ENCODE results near the gene PDLIM3. TPM values are rescaled to one million over a fixed set of nuclear protein-coding genes. Genes with fewer than 3 reads are reported as not detected.

Gene PDLIM3
- total and polyA plus RNA-seq, 2 of the 4 experiments (the other 2 are of a cell fraction), result 6.4 to 11.7 TPM

GRCh38 chr4:185567381-185568376 lies 32.4 kb upstream of the PDLIM3 start:
- Histone ChIP-seq H3K4me2 (ENCODE audit: low read depth, low read length) (peak overlapping the region; percentile 85), H3K23ac (ENCODE audit: low read depth, low read length) (peak overlapping the region; percentile 59), H3K4me1 (ENCODE audit: control insufficient read depth, insufficient read depth, low read length) (peaks cover 10% of the 10 kb centered on the region), H3K56ac (ENCODE audit: extremely low read depth, insufficient read depth, low read length) (peak overlapping the region; percentile 14; the same call in 1 of the 2 replicates), H2BK20ac (ENCODE audit: low read depth, low read length) (peak overlapping the region; percentile 64), H3K27ac (ENCODE audit: insufficient read depth, low read length) (peak overlapping the region; percentile 77; the same call in 1 of the 2 replicates), H2BK15ac (ENCODE audit: low read depth, low read length) (peak overlapping the region; percentile 74; the same call in 1 of the 3 replicates), H2AK5ac (ENCODE audit: low read depth, low read length) (no peak overlapping the region; the same call in 1 of the 2 replicates), H3K9me3 (ENCODE audit: control insufficient read depth, insufficient read depth, low read length) (no peaks in the 10 kb centered on the region), H4K5ac (ENCODE audit: low read depth, low read length) (peak overlapping the region; percentile 54), H3K9ac (ENCODE audit: low read depth, low read length) (peak overlapping the region; percentile 1; the same call in 1 of the 2 replicates), H3K4me3 (ENCODE audit: insufficient read depth, low read depth, low read length) (no peak overlapping the region), H3K14ac (replicated peaks; ENCODE audit: low read depth, low read length) (peak overlapping the region; percentile 16), H2BK120ac (ENCODE audit: low read depth, low read length) (peak overlapping the region; percentile 71), H2AFZ (replicated peaks; ENCODE audit: low read length, poor library complexity) (peak overlapping the region; percentile 82), H3K4ac (ENCODE audit: low read depth, low read length) (peak overlapping the region; percentile 63), H2BK5ac (ENCODE audit: low read depth, low read length, poor library complexity, severe bottlenecking) (peak overlapping the region; percentile 26), H3K18ac (ENCODE audit: low read depth, low read length) (peak overlapping the region; percentile 78), H4K8ac (ENCODE audit: low read depth in 2 of 2, low read length in 2 of 2) (peak overlapping the region; percentile 32 to 54; a peak in 2 of 4 replicates), H3K79me1 (ENCODE audit: low read depth in 1 of 2, low read length in 2 of 2) (no peaks in the 10 kb centered on the region), H4K91ac (ENCODE audit: insufficient read depth, low read depth, low read length) (peak overlapping the region; percentile 27), H2AK9ac (replicated peaks; ENCODE audit: low read depth, low read length, poor library complexity) (no peak overlapping the region), H3K27me3 (ENCODE audit: control insufficient read depth, insufficient read depth, low read length) (no peaks in the 10 kb centered on the region), H3K36me3 (ENCODE audit: control insufficient read depth, insufficient read depth, low read length) (no peaks in the 10 kb centered on the region), H4K20me1 (ENCODE audit: insufficient read depth, low read length) (no peaks in the 10 kb centered on the region), H3K9me1 (ENCODE audit: insufficient read depth, low read length) (peaks cover 4% of the 10 kb centered on the region)
- dilution Hi-C loops (cut with HindIII; ENCODE audit: low sequenced_read_pairs, unreplicated experiment), result no loop called here
- ChIA-PET POLR2A (ENCODE audit: unreplicated experiment) (no interaction called here), CTCF (no interaction called here)
- in situ Hi-C loops (cut with MboI; ENCODE audit: low sequenced_read_pairs), result no loop called here
- TF ChIP-seq CEBPB (IDR thresholded peaks at IDR 0.05; ENCODE audit: low read depth, low read length), result peak; percentile 30; the same call in 1 of the 2 replicates
- TF ChIP-seq, protein P1, sequence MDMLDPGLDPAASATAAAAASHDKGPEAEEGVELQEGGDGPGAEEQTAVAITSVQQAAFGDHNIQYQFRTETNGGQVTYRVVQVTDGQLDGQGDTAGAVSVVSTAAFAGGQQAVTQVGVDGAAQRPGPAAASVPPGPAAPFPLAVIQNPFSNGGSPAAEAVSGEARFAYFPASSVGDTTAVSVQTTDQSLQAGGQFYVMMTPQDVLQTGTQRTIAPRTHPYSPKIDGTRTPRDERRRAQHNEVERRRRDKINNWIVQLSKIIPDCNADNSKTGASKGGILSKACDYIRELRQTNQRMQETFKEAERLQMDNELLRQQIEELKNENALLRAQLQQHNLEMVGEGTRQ (IDR thresholded peaks at IDR 0.05; ENCODE audit: low read depth, low read length), result peak; percentile 41; the same call in 1 of the 2 replicates
- TF ChIP-seq, protein P2, sequence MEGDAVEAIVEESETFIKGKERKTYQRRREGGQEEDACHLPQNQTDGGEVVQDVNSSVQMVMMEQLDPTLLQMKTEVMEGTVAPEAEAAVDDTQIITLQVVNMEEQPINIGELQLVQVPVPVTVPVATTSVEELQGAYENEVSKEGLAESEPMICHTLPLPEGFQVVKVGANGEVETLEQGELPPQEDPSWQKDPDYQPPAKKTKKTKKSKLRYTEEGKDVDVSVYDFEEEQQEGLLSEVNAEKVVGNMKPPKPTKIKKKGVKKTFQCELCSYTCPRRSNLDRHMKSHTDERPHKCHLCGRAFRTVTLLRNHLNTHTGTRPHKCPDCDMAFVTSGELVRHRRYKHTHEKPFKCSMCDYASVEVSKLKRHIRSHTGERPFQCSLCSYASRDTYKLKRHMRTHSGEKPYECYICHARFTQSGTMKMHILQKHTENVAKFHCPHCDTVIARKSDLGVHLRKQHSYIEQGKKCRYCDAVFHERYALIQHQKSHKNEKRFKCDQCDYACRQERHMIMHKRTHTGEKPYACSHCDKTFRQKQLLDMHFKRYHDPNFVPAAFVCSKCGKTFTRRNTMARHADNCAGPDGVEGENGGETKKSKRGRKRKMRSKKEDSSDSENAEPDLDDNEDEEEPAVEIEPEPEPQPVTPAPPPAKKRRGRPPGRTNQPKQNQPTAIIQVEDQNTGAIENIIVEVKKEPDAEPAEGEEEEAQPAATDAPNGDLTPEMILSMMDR (conservative IDR thresholded peaks at IDR 0.05; ENCODE audit: low read depth, low read length), result no peak
- peak; percentile 89 for TF ChIP-seq BHLHE40 (IDR thresholded peaks at IDR 0.05; ENCODE audit: low read depth, low read length)
- BruUV-seq (replicated peaks), result no TSS peak
- intact Hi-C loops (cut with micrococcal nuclease), result no loop called here
- 23% methylated on average over 7 of the region's 21 CpGs; no CpG with 5 or more reads in 1 of the 2 experiments for WGBS, 2 experiments (ENCODE audit: extremely low coverage in 2 of 2, insufficient read length in 1 of 2)
- ATAC-seq (ENCODE audit: low read depth), result peak; percentile 60
- peak; percentile 90 for DNase-seq

Measured in IMR-90 (cell line).